OCI-LY1 (cell line): Measurements from ENCODE around the gene TPH2.

Source experiments
- CTCF ChIP-seq: fragments of 200-600 bp; sonication (generic), shearing (Covaris generic); IDR thresholded peaks from 2 replicates; pipeline ENCODE4 v1.5.1; 2017; ENCODE audit warnings: mild to moderate bottlenecking, antibody characterized with exemption, low read length, moderate library complexity, mixed read lengths
- EZH2 ChIP-seq: fragments of 200-600 bp; sonication (generic), shearing (Covaris generic); IDR thresholded peaks from 2 replicates; pipeline ENCODE4 v1.8.0; 2017; ENCODE audit warnings: borderline replicate concordance, mixed run types, mild to moderate bottlenecking, antibody characterized with exemption, low read length, moderate library complexity, mixed read lengths

GRCh38 chr12:71970031-71970430 is 31.4 kb downstream of the TPH2 start:
- TF ChIP-seq CTCF (no peak), EZH2 (no peak)
